ENCODE measurements around the gene SLC17A1.
"Not testable (repeated sequence)": the region's sequence is repeated elsewhere in the genome, so short reads cannot be mapped to it uniquely, and the experiment has no call there.

SLC17A1 gene

DNA sequence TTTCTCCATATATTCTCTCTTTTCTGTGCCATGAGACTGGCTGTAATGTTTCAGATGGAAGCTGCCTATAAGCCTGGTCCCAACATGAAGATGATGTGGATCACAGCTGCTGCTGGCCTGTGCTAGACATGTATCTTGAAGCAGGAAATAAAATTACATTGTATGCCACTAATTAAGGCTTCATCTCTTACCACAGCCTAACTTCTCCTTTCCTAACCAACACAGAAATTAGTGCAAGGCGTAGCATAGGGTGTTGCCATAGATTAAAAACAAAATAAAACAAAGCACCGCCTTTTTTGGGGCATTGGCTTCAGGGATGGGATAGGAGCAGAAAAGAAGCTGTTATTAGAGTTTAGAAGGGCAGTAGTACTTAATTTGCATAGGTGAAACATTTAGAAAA is 82.0 kb downstream of the SLC17A1 start:
- H3K4me1 ChIP-seq (ENCODE audit: control insufficient read depth, insufficient read depth, low read depth, low read length), result no peaks in the 10 kb centered on the region
- H4K8ac ChIP-seq (ENCODE audit: low read length), result no peak overlapping the region
- H4K91ac ChIP-seq (ENCODE audit: low read length), result no peak overlapping the region
- H3K9ac ChIP-seq (ENCODE audit: low read length), result no peak overlapping the region
- no peak overlapping the region for H2BK12ac ChIP-seq (ENCODE audit: low read length in 2 of 2)
- H2AK5ac ChIP-seq (ENCODE audit: low read length, severe bottlenecking), result no peak overlapping the region
- H3K27ac ChIP-seq (ENCODE audit: low read length, poor library complexity, severe bottlenecking), result no peak overlapping the region
- H2BK15ac ChIP-seq (ENCODE audit: low read depth, poor library complexity, severe bottlenecking), result no peak overlapping the region
- no peak overlapping the region for H2BK120ac ChIP-seq (ENCODE audit: low read depth, low read length)
- DNase-seq, result no peak
- peaks cover 0 to 9% of the 10 kb centered on the region in 2 experiments for H3K27me3 ChIP-seq (ENCODE audit: control insufficient read depth in 1 of 2, insufficient read depth in 1 of 2, low read length in 2 of 2)
- no peak overlapping the region for H3K4me2 ChIP-seq (ENCODE audit: low read length, poor library complexity, severe bottlenecking)
- H2AFZ ChIP-seq (ENCODE audit: low read depth, low read length), result no peak overlapping the region
- 78% methylated on average over 2 of the region's 2 CpGs for WGBS
- H3K79me1 ChIP-seq (replicated peaks; ENCODE audit: low read length, poor library complexity, severe bottlenecking), result no peaks in the 10 kb centered on the region
- H3K9me3 ChIP-seq (ENCODE audit: control insufficient read depth, low read length), result no peaks in the 10 kb centered on the region
- H3K36me3 ChIP-seq (ENCODE audit: control insufficient read depth in 1 of 2, insufficient read depth in 2 of 2, low read depth in 1 of 2, low read length in 2 of 2), result no peaks in the 10 kb centered on the region
- H3K18ac ChIP-seq (ENCODE audit: low read depth in 1 of 2, low read length in 2 of 2), result no peak overlapping the region
- no peak overlapping the region for H2BK5ac ChIP-seq (ENCODE audit: low read depth, low read length, poor library complexity, severe bottlenecking)
- no peak overlapping the region for H3K4me3 ChIP-seq (ENCODE audit: insufficient read depth in 1 of 2, low read depth in 1 of 2, low read length in 2 of 2)
- H3K4ac ChIP-seq (ENCODE audit: low read depth in 1 of 2, low read length in 2 of 2), result no peak overlapping the region
- H3K14ac ChIP-seq (ENCODE audit: low read length in 2 of 2), result no peak overlapping the region
- H3K23ac ChIP-seq (ENCODE audit: low read length in 2 of 2), result no peak overlapping the region

DNA sequence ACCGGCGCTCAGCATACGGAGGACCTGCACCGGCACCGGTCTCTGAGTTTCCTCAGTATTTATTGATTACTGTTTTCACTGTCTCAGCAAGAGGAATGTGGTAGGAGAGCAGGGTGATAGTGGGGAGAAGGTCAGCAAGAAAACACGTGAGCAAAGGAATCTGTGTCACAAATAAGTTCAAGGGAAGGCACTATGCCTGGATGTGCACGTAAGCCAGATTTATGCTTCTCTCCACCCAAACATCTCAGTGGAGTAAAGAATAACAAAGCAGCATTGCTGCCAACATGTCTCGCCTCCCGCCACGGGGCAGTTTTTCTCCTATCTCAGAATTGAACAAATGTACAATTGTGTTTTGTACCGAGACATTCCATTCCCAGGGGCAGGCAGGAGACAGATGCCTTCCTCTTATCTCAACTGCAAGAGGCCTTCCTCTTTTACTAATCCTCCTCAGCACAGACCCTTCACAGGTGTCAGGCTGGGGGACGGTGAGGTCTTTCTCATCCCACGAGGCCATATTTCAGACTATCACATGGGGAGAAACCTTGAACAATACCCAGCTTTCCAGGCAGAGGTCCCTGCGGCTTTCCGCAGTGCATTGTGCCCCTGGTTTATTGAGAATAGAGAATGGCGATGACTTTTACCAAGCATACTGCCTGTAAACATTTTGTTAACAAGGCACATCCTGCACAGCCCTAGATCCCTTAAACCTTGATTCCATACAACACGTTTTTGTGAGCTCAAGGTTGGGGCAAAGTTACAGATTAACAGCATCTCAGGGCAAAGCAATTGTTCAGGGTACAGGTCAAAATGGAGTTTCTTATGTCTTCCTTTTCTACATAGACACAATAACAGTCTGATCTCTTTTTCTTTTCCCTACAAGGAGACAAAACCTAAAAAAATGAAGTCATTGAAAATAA is 83.0 kb downstream of the SLC17A1 start:
- H3K9me3 ChIP-seq (ENCODE audit: control insufficient read depth, low read length); H2BK5ac ChIP-seq (ENCODE audit: low read depth, low read length, poor library complexity, severe bottlenecking); H3K18ac ChIP-seq (ENCODE audit: low read depth in 1 of 2, low read length in 2 of 2); H3K4me3 ChIP-seq (ENCODE audit: insufficient read depth in 1 of 2, low read depth in 1 of 2, low read length in 2 of 2); H3K4me1 ChIP-seq (ENCODE audit: control insufficient read depth, insufficient read depth, low read depth, low read length); H2BK15ac ChIP-seq (ENCODE audit: low read depth, poor library complexity, severe bottlenecking); H2BK12ac ChIP-seq (ENCODE audit: low read length in 2 of 2); H3K9ac ChIP-seq (ENCODE audit: low read length); DNase-seq; H2BK120ac ChIP-seq (ENCODE audit: low read depth, low read length); H3K27me3 ChIP-seq (ENCODE audit: control insufficient read depth in 1 of 2, insufficient read depth in 1 of 2, low read length in 2 of 2); H3K36me3 ChIP-seq (ENCODE audit: control insufficient read depth in 1 of 2, insufficient read depth in 2 of 2, low read depth in 1 of 2, low read length in 2 of 2); H4K91ac ChIP-seq (ENCODE audit: low read length); H3K23ac ChIP-seq (ENCODE audit: low read length in 2 of 2); H3K27ac ChIP-seq (ENCODE audit: low read length, poor library complexity, severe bottlenecking); H3K4ac ChIP-seq (ENCODE audit: low read depth in 1 of 2, low read length in 2 of 2); H3K14ac ChIP-seq (ENCODE audit: low read length in 2 of 2); H3K4me2 ChIP-seq (ENCODE audit: low read length, poor library complexity, severe bottlenecking); H2AFZ ChIP-seq (ENCODE audit: low read depth, low read length); H3K79me1 ChIP-seq (replicated peaks; ENCODE audit: low read length, poor library complexity, severe bottlenecking); H4K8ac ChIP-seq (ENCODE audit: low read length); H2AK5ac ChIP-seq (ENCODE audit: low read length, severe bottlenecking): not testable (repeated sequence)
- 81% methylated on average over 16 of the region's 17 CpGs for WGBS

DNA sequence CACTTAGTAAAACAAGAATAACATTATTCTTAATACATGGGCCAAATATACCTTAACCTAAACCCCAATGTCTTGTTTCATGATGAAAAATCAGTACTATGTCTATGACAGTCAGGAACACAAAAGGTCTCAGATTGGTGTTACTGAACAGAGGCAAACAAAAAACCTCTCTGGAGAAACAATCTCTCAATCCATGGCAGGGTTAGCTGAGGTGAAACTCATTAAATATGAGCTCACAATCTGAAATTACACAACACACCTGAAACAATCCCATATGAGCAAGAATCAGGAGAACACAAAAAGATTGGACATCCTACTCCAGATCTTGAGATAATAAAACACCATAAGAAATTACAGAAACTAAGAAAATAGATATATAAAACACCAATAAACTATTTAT is 83.8 kb downstream of the SLC17A1 start:
- Histone ChIP-seq H2BK15ac (ENCODE audit: low read depth, poor library complexity, severe bottlenecking) (no peak overlapping the region), H3K4me1 (ENCODE audit: control insufficient read depth, insufficient read depth, low read depth, low read length) (no peaks in the 10 kb centered on the region), H3K18ac (ENCODE audit: low read depth in 1 of 2, low read length in 2 of 2) (no peak overlapping the region), H3K4me3 (ENCODE audit: insufficient read depth in 1 of 2, low read depth in 1 of 2, low read length in 2 of 2) (no peak overlapping the region), H2BK120ac (ENCODE audit: low read depth, low read length) (no peak overlapping the region), H3K9me3 (ENCODE audit: control insufficient read depth, low read length) (no peaks in the 10 kb centered on the region), H2BK5ac (ENCODE audit: low read depth, low read length, poor library complexity, severe bottlenecking) (no peak overlapping the region), H3K4me2 (ENCODE audit: low read length, poor library complexity, severe bottlenecking) (no peak overlapping the region), H3K14ac (ENCODE audit: low read length in 2 of 2) (no peak overlapping the region), H4K8ac (ENCODE audit: low read length) (no peak overlapping the region), H3K23ac (ENCODE audit: low read length in 2 of 2) (no peak overlapping the region), H3K4ac (ENCODE audit: low read depth in 1 of 2, low read length in 2 of 2) (no peak overlapping the region), H3K27me3 (ENCODE audit: control insufficient read depth in 1 of 2, insufficient read depth in 1 of 2, low read length in 2 of 2) (no peaks in the 10 kb centered on the region), H2AK5ac (ENCODE audit: low read length, severe bottlenecking) (no peak overlapping the region), H2AFZ (ENCODE audit: low read depth, low read length) (no peak overlapping the region), H4K91ac (ENCODE audit: low read length) (no peak overlapping the region), H3K36me3 (ENCODE audit: control insufficient read depth in 1 of 2, insufficient read depth in 2 of 2, low read depth in 1 of 2, low read length in 2 of 2) (no peaks in the 10 kb centered on the region), H3K27ac (ENCODE audit: low read length, poor library complexity, severe bottlenecking) (no peak overlapping the region), H3K9ac (ENCODE audit: low read length) (no peak overlapping the region), H3K79me1 (replicated peaks; ENCODE audit: low read length, poor library complexity, severe bottlenecking) (no peaks in the 10 kb centered on the region), H2BK12ac (ENCODE audit: low read length in 2 of 2) (no peak overlapping the region)
- DNase-seq, result no peak

DNA sequence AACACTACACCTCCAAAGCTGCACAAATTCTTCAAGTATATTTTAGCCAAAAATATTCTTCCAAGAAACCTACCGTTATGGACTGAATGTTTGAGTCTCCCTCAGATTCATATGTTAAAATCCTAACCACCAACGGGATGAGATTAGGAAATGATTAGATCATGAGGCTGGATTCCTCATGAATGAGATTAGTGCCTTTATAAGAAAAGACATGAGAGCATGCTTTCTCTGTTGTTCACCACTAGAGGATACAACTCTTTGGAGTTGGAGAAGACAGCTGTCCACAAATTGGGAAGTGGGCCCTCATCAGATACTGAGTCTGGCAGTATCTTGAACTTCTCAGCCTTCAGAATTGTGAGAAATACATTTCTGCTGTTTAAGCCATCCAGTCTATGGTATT is 84.4 kb downstream of the SLC17A1 start:
- Histone ChIP-seq H2AFZ (ENCODE audit: low read depth, low read length) (no peak overlapping the region), H3K4me1 (ENCODE audit: control insufficient read depth, insufficient read depth, low read depth, low read length) (no peaks in the 10 kb centered on the region), H3K4ac (ENCODE audit: low read depth in 1 of 2, low read length in 2 of 2) (no peak overlapping the region), H3K23ac (ENCODE audit: low read length in 2 of 2) (no peak overlapping the region), H3K14ac (ENCODE audit: low read length in 2 of 2) (no peak overlapping the region), H2BK12ac (ENCODE audit: low read length in 2 of 2) (no peak overlapping the region), H3K27me3 (ENCODE audit: control insufficient read depth in 1 of 2, insufficient read depth in 1 of 2, low read length in 2 of 2) (no peaks in the 10 kb centered on the region), H2AK5ac (ENCODE audit: low read length, severe bottlenecking) (no peak overlapping the region), H2BK5ac (ENCODE audit: low read depth, low read length, poor library complexity, severe bottlenecking) (no peak overlapping the region), H2BK15ac (ENCODE audit: low read depth, poor library complexity, severe bottlenecking) (no peak overlapping the region), H3K36me3 (ENCODE audit: control insufficient read depth in 1 of 2, insufficient read depth in 2 of 2, low read depth in 1 of 2, low read length in 2 of 2) (no peaks in the 10 kb centered on the region), H3K27ac (ENCODE audit: low read length, poor library complexity, severe bottlenecking) (no peak overlapping the region), H3K9me3 (ENCODE audit: control insufficient read depth, low read length) (no peaks in the 10 kb centered on the region), H4K91ac (ENCODE audit: low read length) (no peak overlapping the region), H4K8ac (ENCODE audit: low read length) (no peak overlapping the region), H3K4me2 (ENCODE audit: low read length, poor library complexity, severe bottlenecking) (no peak overlapping the region), H3K9ac (ENCODE audit: low read length) (no peak overlapping the region), H3K79me1 (replicated peaks; ENCODE audit: low read length, poor library complexity, severe bottlenecking) (no peaks in the 10 kb centered on the region), H3K4me3 (ENCODE audit: insufficient read depth in 1 of 2, low read depth in 1 of 2, low read length in 2 of 2) (no peak overlapping the region), H2BK120ac (ENCODE audit: low read depth, low read length) (no peak overlapping the region), H3K18ac (ENCODE audit: low read depth in 1 of 2, low read length in 2 of 2) (no peak overlapping the region)
- DNase-seq, result no peak
- 94% methylated on average over 2 of the region's 2 CpGs for WGBS

Data from mesenchymal stem cell (in vitro differentiated cells and primary cell).